ENCODE results near the gene TNIK.

DNA sequence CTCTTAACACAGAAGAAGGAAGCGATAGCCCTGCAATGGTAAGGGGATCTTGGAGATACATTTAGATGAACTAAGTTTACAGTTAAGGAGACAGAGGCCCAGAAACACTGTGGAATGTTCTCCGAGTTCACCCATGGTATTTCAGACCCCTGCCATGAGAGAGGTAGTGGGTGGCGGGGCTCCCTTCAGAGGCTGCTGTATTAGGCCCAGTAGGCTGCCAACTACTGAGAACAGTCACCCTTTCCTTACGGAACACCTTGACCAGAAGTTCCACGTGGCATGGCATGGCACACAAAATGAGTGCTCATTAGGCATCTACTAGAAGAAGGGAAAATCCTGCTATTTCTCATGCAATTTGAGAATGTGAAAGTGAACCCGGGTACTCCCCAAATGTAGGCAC lies 195.4 kb downstream of the TNIK start:
- TF ChIP-seq, protein P1, sequence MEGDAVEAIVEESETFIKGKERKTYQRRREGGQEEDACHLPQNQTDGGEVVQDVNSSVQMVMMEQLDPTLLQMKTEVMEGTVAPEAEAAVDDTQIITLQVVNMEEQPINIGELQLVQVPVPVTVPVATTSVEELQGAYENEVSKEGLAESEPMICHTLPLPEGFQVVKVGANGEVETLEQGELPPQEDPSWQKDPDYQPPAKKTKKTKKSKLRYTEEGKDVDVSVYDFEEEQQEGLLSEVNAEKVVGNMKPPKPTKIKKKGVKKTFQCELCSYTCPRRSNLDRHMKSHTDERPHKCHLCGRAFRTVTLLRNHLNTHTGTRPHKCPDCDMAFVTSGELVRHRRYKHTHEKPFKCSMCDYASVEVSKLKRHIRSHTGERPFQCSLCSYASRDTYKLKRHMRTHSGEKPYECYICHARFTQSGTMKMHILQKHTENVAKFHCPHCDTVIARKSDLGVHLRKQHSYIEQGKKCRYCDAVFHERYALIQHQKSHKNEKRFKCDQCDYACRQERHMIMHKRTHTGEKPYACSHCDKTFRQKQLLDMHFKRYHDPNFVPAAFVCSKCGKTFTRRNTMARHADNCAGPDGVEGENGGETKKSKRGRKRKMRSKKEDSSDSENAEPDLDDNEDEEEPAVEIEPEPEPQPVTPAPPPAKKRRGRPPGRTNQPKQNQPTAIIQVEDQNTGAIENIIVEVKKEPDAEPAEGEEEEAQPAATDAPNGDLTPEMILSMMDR (IDR thresholded peaks at IDR 0.05; ENCODE audit: low read length): no peak
- TF ChIP-seq EZH2 (IDR thresholded peaks at IDR 0.05; ENCODE audit: borderline replicate concordance, low read length): no peak

Measured in OCI-LY1 (cell line).